Umbilical cord (tissue), 2 donors: ENCODE data around the gene LRRC27. TPM values are rescaled to one million over a fixed set of nuclear protein-coding genes. Genes with fewer than 3 reads are reported as not detected.

Source experiments
- DNase-seq: peaks from one replicate; pipeline ENCODE4 v3.0.0-alpha.2; 2015; ENCODE audit warnings: low spot score
- total RNA-seq: library from RNA; depleted of rRNA; stranded (reverse); fragments of >200 nt; gene quantifications from one replicate; pipeline ENCODE4 v1.2.3, GENCODE V29; 2014; ENCODE audit warnings: low replicate concordance; ENCODE audit not compliant: insufficient read depth

LRRC27 gene
- total RNA-seq, 1 donor from 2014 or later, result 4.6 TPM

GRCh38 chr10:132356621-132357195 is 24.7 kb downstream of the LRRC27 start:
- DNase-seq, result no peak

DNA sequence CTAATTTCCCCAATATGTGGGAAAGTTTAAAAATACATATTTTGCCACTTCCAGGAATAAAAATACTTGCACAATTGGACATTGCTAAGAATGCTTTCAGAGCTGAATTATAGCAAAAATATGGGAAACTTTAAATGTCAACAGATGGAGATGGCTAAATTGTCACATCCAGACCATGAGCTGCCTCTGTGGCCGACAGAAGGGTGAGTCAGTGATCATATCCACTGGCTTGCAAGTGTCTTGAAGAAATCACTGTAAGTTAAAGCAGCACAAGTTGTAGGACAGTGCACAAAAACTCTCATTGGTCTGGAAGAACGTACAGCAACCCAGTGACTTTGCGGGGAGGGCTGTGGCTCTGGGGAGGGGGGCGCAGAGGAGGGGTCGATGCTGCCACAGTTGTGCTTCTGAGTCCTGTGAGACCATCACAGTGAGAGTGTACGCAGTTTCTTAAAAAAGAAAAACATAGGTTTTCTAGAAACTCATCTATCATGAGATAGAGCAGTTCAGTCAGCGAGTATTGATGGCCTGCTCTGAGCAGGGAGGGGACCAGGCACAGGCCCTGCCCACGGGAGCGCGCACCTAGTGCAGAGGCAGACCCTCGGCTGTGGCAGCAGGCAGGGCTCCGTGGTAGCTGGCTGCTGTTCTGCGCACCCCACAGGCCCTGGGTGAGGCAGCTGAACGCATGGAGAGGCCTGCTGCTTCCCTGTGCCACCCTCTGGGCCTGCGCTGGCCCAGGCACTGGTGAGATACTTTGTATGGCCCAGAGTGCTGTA is 25.5 kb downstream of the LRRC27 start:
- DNase-seq, result no peak

DNA sequence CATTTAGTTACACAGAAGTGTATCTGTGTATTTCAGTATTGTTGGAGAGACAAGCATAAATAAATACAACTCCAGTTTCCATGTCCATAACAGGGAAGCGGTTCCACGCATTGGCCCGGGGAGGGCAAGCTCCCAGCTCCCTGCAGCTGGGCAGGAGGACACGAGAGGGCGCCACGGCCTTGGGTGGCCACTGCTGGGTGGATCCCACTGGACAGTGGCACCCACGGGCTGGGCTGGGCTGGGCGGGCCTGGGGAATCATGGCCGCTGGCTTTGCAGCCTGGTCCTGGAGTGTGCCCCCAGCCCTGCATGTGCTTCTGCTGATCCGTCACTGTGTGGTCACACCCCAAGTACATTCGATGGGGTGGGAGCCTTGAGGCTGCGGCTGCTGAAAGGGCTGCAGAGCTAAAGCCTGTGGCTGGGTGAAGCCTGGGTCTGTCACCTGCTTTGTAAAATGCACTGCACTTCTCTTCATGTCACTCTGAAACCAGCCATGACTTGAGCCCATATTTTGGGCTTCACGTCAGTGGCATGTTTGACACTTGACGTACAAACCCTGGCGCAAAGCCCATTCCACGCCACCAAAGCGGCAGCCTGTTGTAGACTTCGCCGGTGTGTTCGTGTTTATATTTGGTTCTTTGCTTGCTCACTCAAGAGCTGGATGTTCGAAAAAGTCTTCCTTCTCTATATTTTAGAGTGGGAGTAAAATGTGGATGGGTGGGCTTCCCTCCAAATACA is 27.5 kb downstream of the LRRC27 start:
- DNase-seq, result no peak

- no peak for DNase-seq
Observed at GRCh38 chr10:132360766-132361447, 28.9 kb downstream of the LRRC27 start.

GRCh38 chr10:132361581-132362101 is 29.6 kb downstream of the LRRC27 start:
- no peak for DNase-seq

GRCh38 chr10:132362151-132362611 is 30.2 kb downstream of the LRRC27 start:
- DNase-seq, result no peak

DNA sequence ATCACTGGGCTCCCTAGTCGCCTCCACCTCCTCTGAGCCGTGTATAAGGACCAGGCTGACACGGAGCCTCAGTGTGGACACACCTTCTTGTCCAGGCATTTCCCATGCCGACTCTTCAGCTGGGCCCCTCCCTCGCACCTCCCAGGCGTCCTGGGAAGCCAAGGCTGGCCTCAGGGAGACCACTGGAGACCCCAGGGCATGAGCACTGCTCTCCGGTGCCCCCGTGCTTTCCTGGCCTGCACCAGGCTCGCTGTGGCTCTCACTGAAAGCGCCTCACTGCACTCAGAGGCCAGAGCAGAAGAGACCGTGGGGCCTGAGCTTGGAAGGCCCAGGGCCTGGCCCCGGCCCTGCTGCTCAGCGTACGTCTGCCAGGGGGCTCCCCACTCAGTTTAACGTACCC is 31.4 kb downstream of the LRRC27 start:
- DNase-seq, result no peak

DNA sequence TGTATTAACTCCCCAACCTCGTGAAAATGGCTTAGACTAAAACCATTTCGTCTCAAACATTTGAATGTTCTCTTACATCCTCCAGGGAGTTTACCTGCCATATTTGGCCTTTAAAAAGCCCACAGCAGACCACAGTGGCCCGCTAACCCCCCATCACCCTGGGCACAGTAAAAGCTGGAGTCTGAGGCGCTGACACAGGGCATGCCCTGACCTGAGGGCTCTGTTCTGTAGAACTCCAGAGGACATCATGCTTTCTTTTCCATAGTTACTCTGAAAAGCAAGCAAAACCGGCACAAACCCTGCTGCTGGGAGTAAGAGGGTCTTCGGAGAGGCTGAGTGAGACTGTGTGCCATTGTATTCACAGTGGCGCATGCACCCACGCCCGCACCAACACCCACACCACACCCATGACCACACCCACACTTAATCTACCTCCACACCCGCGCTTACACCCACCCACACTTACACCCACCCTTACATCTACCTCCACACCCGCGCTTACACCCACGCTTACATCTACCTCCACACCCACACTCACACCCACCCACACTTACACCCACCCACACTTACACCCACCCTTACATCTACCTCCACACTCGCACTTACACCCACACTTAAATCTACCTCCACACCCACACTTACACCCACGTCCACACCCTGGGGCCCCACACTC is 32.1 kb downstream of the LRRC27 start:
- no peak for DNase-seq

GRCh38 chr10:132364594-132364970 is 32.6 kb downstream of the LRRC27 start:
- DNase-seq, result no peak

DNA sequence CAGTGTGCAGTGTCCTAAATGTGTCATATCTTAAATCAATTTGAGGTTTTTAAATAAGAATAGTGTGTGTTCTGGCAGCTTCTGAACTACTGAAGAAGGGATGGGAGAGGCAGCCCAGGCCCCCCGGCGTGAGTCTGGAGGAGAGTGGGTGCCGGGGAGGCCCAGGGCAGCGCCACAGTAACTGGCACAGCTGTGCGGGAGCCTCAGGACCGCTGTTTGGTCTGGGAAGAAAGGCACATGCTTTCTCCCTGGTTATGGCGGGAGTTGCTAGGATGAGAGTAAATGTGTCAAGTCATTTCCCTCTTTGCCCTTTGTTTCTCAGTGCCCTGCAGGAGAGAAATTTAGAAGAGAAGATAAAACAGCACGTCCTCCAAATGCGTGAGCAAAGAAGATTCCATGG is 33.1 kb downstream of the LRRC27 start:
- no peak for DNase-seq

GRCh38 chr10:132366006-132366405 is 34.0 kb downstream of the LRRC27 start:
- DNase-seq, result no peak

DNA sequence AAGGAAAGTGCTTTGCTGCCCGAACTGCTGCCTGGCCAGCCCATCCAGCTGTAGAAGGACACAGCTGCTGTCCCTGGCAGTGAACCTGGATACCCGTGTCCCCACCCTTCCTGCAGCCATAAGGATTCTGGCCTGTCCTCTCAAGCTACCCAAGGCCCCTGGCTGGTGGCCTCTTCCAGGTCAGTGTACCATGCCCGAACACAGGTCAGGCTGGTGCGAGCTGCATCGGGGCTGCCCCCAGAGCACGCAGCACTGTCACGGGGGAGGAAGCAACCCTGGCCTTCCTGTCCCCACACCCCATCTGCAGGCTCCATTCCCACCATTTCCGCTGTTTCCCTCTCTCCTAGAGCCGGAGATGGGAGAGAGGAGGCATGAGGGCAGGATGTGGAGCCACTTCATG is 34.5 kb downstream of the LRRC27 start:
- DNase-seq, result no peak

- DNase-seq, result no peak
Observed at GRCh38 chr10:132368391-132368790, 36.4 kb downstream of the LRRC27 start.

GRCh38 chr10:132368881-132369635 is 37.1 kb downstream of the LRRC27 start:
- no peak for DNase-seq

- DNase-seq, result no peak
Observed at GRCh38 chr10:132369636-132370185, 37.7 kb downstream of the LRRC27 start.

GRCh38 chr10:132370426-132371340 is 38.7 kb downstream of the LRRC27 start:
- no peak for DNase-seq

GRCh38 chr10:132371641-132372081 is 39.7 kb downstream of the LRRC27 start:
- DNase-seq, result no peak

DNA sequence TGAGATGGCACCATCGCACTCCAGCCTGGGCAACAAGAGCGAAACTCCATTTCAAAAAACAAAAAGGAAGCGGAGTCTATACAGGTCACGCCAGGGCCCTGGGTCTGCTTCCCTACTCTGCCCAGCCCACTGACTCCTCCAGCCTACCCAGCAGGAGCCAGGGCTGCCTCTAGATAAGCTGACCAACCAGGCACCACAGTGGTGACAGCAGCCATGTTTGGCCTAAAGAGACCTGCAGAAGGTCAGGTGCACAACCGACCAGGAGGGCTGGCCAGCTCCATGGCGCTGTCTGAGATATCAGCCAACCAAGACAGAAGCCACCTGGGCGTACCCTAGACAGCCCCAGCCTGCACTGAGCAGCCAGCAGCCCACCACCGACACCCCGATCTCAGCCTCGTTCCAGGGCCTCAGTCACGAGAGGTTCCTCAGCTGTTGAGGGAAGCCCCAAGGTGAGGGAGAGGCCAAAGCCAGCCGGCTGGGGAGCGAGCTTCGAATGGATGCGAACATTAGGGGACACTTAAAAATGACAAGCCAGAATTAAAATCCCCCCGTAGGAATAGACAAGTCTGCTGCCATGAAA is 40.6 kb downstream of the LRRC27 start:
- DNase-seq, result no peak
